ENCODE data around the gene PPP2R2D. TPM values are rescaled to one million over a fixed set of nuclear protein-coding genes. Genes with fewer than 3 reads are reported as not detected.

Gene PPP2R2D
- total and polyA plus RNA-seq, 8 donors: 15.6 to 96.7 (median 36.9) TPM

DNA sequence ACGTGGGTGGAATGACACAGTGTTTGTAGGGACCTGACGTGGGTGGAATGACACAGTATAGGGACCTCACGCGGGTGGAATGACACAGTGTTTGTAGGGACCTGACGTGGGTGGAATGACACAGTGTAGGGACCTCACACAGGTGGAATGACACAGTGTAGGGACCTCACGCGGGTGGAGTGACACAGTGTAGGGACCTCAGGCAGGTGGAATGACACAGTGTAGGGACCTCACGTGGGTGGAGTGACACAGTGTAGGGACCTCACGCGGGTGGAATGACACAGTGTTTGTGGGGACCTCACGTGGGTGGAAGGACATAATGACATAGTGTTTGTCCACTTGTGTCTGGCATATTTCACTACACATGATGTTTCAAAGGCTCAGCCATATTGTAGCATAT, 19.3 kb downstream of the PPP2R2D start:
- 89 to 94% (median 90%) methylated on average over 11 of the region's 11 CpGs for WGBS, 5 donors
- Histone ChIP-seq H3K36me3 (no peaks in the 10 kb centered on the region), H3K4me1 (peaks cover 0 to 22% (median 5%) of the 10 kb centered on the region in 4 donors), H3K27ac (no peak overlapping the region), H3K4me3 (no peak overlapping the region), H3K27me3 (no peaks in the 10 kb centered on the region), H3K9me3 (peaks cover 0 to 5% (median 0%) of the 10 kb centered on the region in 4 donors)
- intact Hi-C loops (cut with DNase I; ENCODE audit: low total_unique reads): no loop called here
- DNase-seq: no peak
- TF ChIP-seq EP300 (IDR thresholded peaks at IDR 0.05) (no peak), POLR2AphosphoS5 (IDR thresholded peaks at IDR 0.05) (no peak), POLR2A (IDR thresholded peaks at IDR 0.05) (no peak)
- TF ChIP-seq, protein P1, sequence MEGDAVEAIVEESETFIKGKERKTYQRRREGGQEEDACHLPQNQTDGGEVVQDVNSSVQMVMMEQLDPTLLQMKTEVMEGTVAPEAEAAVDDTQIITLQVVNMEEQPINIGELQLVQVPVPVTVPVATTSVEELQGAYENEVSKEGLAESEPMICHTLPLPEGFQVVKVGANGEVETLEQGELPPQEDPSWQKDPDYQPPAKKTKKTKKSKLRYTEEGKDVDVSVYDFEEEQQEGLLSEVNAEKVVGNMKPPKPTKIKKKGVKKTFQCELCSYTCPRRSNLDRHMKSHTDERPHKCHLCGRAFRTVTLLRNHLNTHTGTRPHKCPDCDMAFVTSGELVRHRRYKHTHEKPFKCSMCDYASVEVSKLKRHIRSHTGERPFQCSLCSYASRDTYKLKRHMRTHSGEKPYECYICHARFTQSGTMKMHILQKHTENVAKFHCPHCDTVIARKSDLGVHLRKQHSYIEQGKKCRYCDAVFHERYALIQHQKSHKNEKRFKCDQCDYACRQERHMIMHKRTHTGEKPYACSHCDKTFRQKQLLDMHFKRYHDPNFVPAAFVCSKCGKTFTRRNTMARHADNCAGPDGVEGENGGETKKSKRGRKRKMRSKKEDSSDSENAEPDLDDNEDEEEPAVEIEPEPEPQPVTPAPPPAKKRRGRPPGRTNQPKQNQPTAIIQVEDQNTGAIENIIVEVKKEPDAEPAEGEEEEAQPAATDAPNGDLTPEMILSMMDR (IDR thresholded peaks at IDR 0.05): no peak

DNA sequence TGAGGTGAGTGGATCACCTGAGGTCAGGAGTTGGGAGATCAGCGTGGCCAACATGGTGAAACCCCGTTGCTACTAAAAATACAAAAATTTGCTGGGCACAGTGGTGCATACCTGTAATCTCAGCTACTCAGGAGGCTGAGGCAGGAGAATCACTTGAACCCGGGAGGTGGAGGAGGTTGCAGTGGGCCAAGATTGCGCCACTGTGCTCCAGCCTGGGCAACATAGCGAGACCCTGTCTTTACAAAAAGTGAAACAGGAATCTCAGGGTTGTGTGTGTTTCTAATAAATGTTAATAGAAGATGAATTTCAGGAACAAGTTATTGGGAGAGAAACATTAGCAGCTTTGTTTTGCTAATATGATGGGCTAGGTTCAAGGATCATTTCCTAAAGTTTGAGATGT, 19.9 kb downstream of the PPP2R2D start:
- intact Hi-C loops (cut with DNase I; ENCODE audit: low total_unique reads): no loop called here
- TF ChIP-seq, protein P1 (IDR thresholded peaks at IDR 0.05): no peak
- TF ChIP-seq POLR2AphosphoS5 (IDR thresholded peaks at IDR 0.05): no peak
- TF ChIP-seq EP300 (IDR thresholded peaks at IDR 0.05): no peak
- TF ChIP-seq POLR2A (IDR thresholded peaks at IDR 0.05): no peak
- DNase-seq: no peak
- H3K27me3 ChIP-seq: no peaks in the 10 kb centered on the region
- peaks cover 0 to 20% (median 5%) of the 10 kb centered on the region in 4 donors for H3K4me1 ChIP-seq
- no peaks in the 10 kb centered on the region for H3K36me3 ChIP-seq
- no peak overlapping the region for H3K4me3 ChIP-seq
- 81 to 92% (median 84%) methylated on average over 5 of the region's 5 CpGs for whole genome bisulfite sequencing, 5 donors
- peaks cover 0 to 11% (median 1%) of the 10 kb centered on the region in 4 donors for H3K9me3 ChIP-seq
- H3K27ac ChIP-seq: no peak overlapping the region

DNA sequence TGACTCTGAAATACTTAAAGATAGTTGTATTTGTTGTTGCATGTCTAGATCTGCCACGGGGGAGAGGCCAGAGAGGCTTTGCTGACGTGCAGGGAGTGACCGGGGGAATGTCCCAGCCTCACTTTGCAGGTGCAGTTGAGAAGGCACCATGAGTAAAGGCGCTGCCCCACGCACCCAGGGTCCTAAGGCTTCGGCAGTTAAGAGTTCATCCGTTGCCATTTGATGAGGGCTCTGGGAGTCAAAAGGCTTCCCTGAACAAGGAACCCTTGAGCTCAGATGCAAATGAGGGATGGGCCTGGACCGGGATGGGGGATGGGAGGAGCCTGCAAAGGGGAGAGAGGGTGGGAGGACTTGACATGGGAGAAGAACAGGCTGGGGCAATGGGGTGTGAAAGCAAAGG, 20.4 kb downstream of the PPP2R2D start:
- H3K36me3 ChIP-seq: no peaks in the 10 kb centered on the region
- TF ChIP-seq POLR2AphosphoS5 (IDR thresholded peaks at IDR 0.05) (no peak), POLR2A (IDR thresholded peaks at IDR 0.05) (no peak), EP300 (IDR thresholded peaks at IDR 0.05) (no peak)
- TF ChIP-seq, protein P1 (IDR thresholded peaks at IDR 0.05): no peak
- no peak for DNase-seq
- H3K9me3 ChIP-seq: peaks cover 0 to 13% (median 2%) of the 10 kb centered on the region in 4 donors
- intact Hi-C loops (cut with DNase I; ENCODE audit: low total_unique reads): no loop called here
- H3K27ac ChIP-seq: no peak overlapping the region
- H3K27me3 ChIP-seq: no peaks in the 10 kb centered on the region
- WGBS, 5 donors: 67 to 84% (median 76%) methylated on average over 8 of the region's 8 CpGs
- no peak overlapping the region for H3K4me3 ChIP-seq
- peaks cover 0 to 15% (median 5%) of the 10 kb centered on the region in 4 donors for H3K4me1 ChIP-seq

DNA sequence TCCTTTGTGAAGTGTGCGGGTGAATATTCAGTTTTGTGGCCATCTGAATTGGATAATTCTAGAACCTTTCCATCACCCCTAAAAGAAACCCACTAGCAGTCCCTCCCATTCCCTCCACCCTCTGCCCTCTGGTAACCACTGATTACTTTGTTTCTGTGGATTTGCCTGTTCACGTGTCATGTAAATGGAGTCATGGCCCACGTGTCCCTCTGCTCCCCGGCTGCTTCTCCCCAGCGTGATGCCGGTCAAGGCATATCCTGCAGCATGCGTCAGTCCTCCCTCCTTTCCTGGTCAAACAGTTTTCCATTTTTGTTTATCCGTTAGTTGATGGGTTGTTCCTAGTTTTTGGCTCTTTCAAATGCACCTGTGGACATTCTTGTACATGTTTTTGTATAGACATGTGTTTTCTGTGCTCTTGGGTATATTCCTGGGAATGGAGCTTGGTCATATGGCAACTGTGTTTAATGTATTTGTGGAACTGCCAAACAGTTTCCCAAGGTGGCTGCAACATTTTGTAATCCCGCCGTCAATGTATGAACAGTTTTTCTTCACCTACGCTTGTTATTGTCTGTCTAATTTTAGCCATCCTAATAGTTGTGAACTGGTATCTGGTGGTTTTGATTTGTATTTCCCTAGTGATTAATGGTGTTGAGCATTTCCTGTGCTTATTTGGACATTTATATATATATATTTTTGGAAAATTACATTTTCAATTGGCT, 22.4 kb downstream of the PPP2R2D start:
- Histone ChIP-seq H3K4me3 (no peak overlapping the region), H3K27me3 (no peaks in the 10 kb centered on the region), H3K36me3 (no peaks in the 10 kb centered on the region), H3K4me1 (peaks cover 7 to 22% (median 18%) of the 10 kb centered on the region in 4 donors), H3K27ac (no peak overlapping the region), H3K9me3 (peaks cover 0 to 13% (median 2%) of the 10 kb centered on the region in 4 donors)
- WGBS, 5 donors: 92 to 95% (median 93%) methylated on average over 11 of the region's 11 CpGs
- no peak for DNase-seq
- intact Hi-C loops (cut with DNase I; ENCODE audit: low total_unique reads): no loop called here
- TF ChIP-seq, protein P1 (IDR thresholded peaks at IDR 0.05): no peak
- TF ChIP-seq POLR2AphosphoS5 (IDR thresholded peaks at IDR 0.05) (no peak), POLR2A (IDR thresholded peaks at IDR 0.05) (no peak), EP300 (IDR thresholded peaks at IDR 0.05) (no peak)

Data from stomach (tissue), 9 donors.